C4-2B (cell line): ENCODE results near the gene CZIB.

ENCODE experiments used
- H3K27ac ChIP-seq: fragments of 450-650 bp; 2 replicates; pipeline ENCODE4 v1.5.1; 2017
- ZFX ChIP-seq: fragments of 450-650 bp; IDR thresholded peaks from 2 replicates; pipeline ENCODE4 v1.6.1; 2017
- TF ChIP-seq, protein P1 (sequence below): fragments of 450-650 bp; conservative IDR thresholded peaks from 2 replicates; pipeline ENCODE4 v1.5.1; 2017; ENCODE audit warnings: mild to moderate bottlenecking

The CZIB gene

DNA sequence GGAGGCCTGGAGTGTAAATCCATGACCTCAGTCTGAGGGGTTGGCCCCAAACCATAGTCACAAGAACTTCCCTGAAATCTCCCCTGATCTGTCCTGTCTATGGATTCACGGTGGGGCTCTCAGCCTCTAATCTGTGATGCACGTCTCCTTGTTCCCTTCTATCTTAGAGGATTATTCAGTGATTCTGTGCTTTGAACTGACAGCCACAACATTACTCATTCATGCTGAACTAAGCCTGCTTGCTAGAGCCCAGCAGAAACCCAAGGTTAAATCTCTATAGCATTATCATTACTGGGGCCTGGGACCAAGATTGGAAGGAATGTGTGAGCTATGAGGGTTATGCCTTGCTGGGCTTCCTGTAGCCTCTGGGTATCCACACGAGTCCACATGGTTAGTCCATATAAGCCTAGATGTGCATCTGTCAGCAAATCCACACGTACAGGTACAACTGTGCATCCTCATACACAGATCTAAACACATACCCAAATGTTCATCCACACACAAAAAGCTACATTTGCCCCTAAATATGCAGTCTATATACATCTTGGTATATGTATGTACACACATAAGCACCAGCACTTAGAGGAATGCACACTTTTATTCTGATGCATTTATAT is 40.3 kb upstream of the CZIB start:
- no peak overlapping the region for H3K27ac ChIP-seq

DNA sequence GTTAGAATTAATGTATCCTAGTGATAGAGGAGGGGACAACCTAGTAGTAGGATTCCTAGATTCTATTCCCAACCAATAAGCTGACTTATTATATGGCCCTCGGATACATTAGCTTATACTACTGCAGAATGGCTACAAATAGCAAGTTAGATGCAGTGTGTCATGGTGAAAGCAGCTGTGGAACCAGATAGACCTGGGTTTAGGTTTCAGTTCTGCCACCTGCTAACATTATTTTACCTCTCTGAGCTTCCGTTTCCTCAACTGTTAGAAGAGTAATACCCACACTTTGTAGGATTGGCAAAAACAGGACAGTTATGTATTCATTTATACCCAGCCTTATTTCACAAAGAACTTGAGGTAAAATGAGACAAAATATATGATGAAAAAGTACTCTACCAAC is 39.5 kb upstream of the CZIB start:
- TF ChIP-seq ZFX = no peak
- TF ChIP-seq, protein P1, sequence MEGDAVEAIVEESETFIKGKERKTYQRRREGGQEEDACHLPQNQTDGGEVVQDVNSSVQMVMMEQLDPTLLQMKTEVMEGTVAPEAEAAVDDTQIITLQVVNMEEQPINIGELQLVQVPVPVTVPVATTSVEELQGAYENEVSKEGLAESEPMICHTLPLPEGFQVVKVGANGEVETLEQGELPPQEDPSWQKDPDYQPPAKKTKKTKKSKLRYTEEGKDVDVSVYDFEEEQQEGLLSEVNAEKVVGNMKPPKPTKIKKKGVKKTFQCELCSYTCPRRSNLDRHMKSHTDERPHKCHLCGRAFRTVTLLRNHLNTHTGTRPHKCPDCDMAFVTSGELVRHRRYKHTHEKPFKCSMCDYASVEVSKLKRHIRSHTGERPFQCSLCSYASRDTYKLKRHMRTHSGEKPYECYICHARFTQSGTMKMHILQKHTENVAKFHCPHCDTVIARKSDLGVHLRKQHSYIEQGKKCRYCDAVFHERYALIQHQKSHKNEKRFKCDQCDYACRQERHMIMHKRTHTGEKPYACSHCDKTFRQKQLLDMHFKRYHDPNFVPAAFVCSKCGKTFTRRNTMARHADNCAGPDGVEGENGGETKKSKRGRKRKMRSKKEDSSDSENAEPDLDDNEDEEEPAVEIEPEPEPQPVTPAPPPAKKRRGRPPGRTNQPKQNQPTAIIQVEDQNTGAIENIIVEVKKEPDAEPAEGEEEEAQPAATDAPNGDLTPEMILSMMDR = no peak

More for the DNA sequence above, 40.3 kb upstream of the CZIB start:
- TF ChIP-seq ZFX = no peak
- TF ChIP-seq, protein P1 = no peak

DNA sequence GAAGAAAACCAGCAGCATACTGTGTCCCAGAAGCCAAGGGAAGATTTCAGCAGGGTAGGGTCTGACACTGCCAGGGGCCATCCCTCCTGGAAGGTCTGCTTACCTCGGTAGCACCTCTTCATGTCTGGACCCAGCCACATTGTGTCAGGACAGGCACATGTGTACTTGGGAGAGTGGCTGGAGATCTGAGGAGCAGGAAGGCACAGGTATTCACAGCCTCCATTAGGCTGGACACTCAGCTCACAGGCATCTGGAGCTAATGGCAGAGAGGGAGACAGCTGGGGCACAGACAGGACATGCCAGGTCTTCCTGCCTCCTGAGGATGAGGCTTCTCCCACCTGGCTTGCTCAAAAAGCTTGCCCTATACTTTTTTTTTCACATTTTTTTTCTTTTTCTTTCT is 37.8 kb upstream of the CZIB start:
- TF ChIP-seq ZFX = no peak
- TF ChIP-seq, protein P1 = no peak
- no peak overlapping the region for H3K27ac ChIP-seq

More for the DNA sequence above, 39.5 kb upstream of the CZIB start:
- H3K27ac ChIP-seq = no peak overlapping the region

DNA sequence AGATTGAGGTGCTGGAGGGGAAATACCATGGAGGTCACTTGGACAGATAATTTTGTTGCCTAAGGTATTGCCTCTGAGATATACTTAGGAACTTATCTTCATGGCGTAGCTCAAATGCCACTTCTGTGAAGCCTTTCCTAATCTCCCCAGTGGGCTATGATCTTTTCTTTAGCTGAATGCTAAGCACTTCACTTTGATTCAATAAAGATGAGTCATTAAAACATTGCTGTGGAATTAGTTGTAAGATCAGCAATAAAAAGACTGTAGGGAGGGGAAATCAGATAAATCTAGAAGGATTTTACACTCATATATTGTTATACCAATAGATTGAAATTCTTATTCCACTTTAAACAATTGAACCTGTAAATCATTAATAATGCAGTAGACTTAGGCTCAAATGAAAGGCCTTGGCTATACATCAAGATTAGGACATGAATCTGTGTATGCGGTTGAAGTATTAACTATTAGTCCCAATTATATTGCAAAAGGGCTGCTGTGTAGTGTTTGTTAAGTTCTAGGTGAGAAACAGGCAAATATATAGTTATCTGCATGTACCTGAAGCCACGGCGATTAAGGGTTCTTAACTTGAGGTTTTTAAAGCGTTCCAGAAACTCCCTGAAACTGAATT is 37.1 kb upstream of the CZIB start:
- H3K27ac ChIP-seq = no peak overlapping the region
- TF ChIP-seq, protein P1 = no peak
- no peak for TF ChIP-seq ZFX

DNA sequence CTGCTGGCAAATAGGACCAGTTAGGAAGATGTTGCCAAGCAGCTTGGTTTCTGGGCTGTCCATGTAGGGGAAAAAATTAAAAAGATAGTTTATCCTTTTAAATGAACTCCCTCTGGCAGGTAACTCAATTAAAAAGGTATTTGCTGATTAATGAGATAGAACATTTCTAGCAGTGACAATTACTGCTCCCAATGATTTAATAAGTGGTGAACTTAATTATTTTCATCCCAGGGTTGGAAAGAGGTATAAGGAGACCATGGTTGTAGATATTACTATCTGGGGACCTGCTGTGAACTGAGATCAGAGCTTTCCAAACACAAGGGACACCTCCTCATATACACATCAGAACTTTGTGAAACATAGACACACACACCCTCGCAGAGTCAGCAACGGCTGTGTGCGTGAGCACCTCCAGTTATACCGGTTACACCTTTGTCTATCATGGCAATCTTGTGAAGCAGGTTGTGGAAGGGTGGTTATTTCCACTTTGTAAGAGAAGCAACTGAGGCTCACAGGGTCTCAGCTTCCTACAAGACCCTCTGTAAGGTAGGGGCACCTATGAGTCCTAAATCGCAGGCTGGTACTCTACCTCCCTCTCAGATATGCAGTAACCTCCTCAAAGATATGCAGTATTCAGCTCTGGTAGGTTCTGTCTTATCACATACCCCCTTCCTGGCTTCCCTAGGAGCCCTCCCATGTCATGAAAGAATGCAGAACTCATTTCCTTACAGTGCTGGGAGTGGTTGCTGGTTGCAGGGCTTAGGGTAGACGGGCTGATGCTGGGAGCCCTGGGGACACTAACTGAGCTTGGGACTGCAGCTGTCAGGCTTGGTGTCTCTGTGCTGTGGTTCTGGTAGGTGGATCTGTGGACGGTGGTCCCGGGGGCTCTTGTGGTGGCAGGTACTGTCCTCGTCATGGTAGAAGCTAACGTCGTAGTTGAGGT is 36.3 kb upstream of the CZIB start:
- H3K27ac ChIP-seq = no peak overlapping the region
- TF ChIP-seq, protein P1 = no peak
- no peak for TF ChIP-seq ZFX

DNA sequence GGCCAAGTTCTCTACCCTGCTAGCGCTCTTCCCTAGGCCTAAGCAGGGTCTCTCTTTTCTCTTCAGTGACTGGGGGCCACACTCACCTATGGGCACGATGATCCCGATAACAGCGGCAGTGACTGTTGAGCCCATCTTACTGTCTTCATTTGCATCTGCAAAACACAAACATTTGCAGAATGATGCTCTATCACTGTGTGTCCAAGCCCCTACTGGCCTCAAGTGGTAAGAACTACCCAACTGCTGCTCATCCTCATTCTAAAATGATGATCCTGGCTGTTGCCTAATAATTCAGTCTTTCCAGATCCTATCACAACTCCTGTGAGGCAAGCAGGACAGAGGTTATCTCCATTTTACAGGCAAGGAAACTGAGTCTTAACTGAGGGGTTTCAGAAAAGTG is 34.6 kb upstream of the CZIB start:
- no peak overlapping the region for H3K27ac ChIP-seq
- TF ChIP-seq, protein P1 = no peak; the same call in 1 of the 2 replicates
- no peak for TF ChIP-seq ZFX
